Stomach (tissue), 9 donors: ENCODE results near the gene GOSR1. TPM values are rescaled to one million over a fixed set of nuclear protein-coding genes. Genes with fewer than 3 reads are reported as not detected.
"Not testable (repeated sequence)": the region's sequence is repeated elsewhere in the genome, so short reads cannot be mapped to it uniquely, and the experiment has no call there.

ENCODE experiments used
- DNase-seq, 2 donors: peaks; one replicate each; pipeline versions ENCODE4 v3.0.0 to v3.0.0-alpha.2; 2013 to 2019
- H3K27ac ChIP-seq, 5 donors: fragments of 200-600 bp in 4 of 5; sonication (generic) in 4 of 5; one replicate each; pipeline ENCODE4 v1.5.1; 2013 to 2019; ENCODE audit warnings: mild to moderate bottlenecking in 1 of 5, moderate library complexity in 1 of 5
- H3K27me3 ChIP-seq, 3 donors: fragments of 200-600 bp; sonication (generic); one replicate each; pipeline ENCODE4 v1.5.1; 2017 to 2019; ENCODE audit warnings: mixed run types in 1 of 3
- H3K36me3 ChIP-seq, 4 donors: fragments of 200-600 bp; sonication (generic); 1 replicate in 3 of 4; 2 replicates in 1 of 4; pipeline ENCODE4 v1.5.1; 2016 to 2019
- H3K4me1 ChIP-seq, 4 donors: fragments of 200-600 bp; sonication (generic); one replicate each; pipeline ENCODE4 v1.5.1; 2016 to 2019
- H3K4me3 ChIP-seq, 4 donors: fragments of 200-600 bp; sonication (generic) in 3 of 4; one replicate each; pipeline ENCODE4 v1.5.1; 2016 to 2019; ENCODE audit warnings: mild to moderate bottlenecking in 1 of 4
- H3K9me3 ChIP-seq, 4 donors: fragments of 200-600 bp; sonication (generic); one replicate each; pipeline ENCODE4 v1.5.1; 2016 to 2019
- EP300 ChIP-seq: sonication (generic); formaldehyde crosslinking; IDR thresholded peaks from one replicate; pipeline ENCODE4 v1.6.1; 2017; ENCODE audit warnings: antibody characterized with exemption
- POLR2A ChIP-seq, 4 donors: fragments of 450-650 bp; IDR thresholded peaks; one replicate each; pipeline ENCODE4 v1.6.1; 2016; ENCODE audit warnings: antibody characterized with exemption in 4 of 4, control low read depth in 2 of 4, mild to moderate bottlenecking in 1 of 4, moderate library complexity in 1 of 4
- POLR2AphosphoS5 ChIP-seq, 3 donors: sonication (generic); formaldehyde crosslinking; IDR thresholded peaks; one replicate each; pipeline ENCODE4 v1.6.1; 2016; ENCODE audit warnings: antibody characterized with exemption in 3 of 3
- WGBS, 5 donors: extraction: QIAGEN DNeasy Blood & Tissue Kit in 3 of 5; methylation state at CpG; one replicate each; pipeline versions ENCODE4 v1.1.5 to v1.1.7; 2013 to 2018; 5-methylcytosine and 5-hydroxymethylcytosine counted together
- intact Hi-C: fragments of 100-400 bp; cut with DNase I; formaldehyde crosslinking; loops from one replicate; pipeline ENCODE4 v1.15.1; 2023; ENCODE audit warnings: low total_unique reads
- polyA plus RNA-seq, 3 donors: library from polyadenylated mRNA; stranded (reverse); fragments of 200-250 nt; gene quantifications; one replicate each; pipeline ENCODE4 v1.2.3, GENCODE V29; 2013
- total RNA-seq, 5 donors: library from RNA; depleted of rRNA; stranded (reverse); fragments of >200 nt; gene quantifications; one replicate each; pipeline versions ENCODE4 v1.1.0 to v1.2.3, GENCODE V29; 2014 to 2016
- TF ChIP-seq, protein P1 (sequence below), 7 experiments: fragments of 450-650 bp in 4 of 7; fragments of 200-600 bp in 3 of 7; sonication (generic) in 3 of 7; IDR thresholded peaks; one replicate each; pipeline ENCODE4 v1.5.1; 2016 to 2019; ENCODE audit warnings: antibody characterized with exemption in 7 of 7, control low read depth in 2 of 7, mild to moderate bottlenecking in 1 of 7
- donor health status: healthy with polysubstance abuse.
- donor health status: Bipolar disorder and iron deficiency.
- donor health status: healthy.

Gene GOSR1
- total and polyA plus RNA-seq, 8 donors: 7.0 to 45.5 (median 13.0) TPM

DNA sequence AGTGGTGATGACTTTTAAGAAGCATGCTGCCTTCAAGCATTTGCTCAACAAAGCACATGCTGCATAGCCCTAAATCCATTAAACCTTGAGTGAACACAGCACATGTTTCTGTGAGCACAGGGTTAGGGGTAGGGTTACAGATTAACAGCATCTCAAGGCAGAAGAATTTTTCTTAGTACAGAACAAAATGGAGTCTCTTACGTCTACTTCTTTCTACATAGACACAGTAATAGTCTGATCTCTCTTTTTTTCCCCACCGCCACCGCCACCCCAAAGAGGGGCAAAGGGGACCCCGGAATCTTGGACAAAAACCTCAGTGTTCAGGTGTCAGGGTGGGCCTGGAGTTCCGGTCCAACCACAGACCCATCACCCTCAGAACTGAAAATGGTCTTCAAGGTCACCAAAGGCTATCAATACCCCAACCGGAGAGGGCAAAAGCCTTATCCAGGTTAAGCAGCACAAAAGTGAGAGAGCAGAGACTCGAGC, 86.7 kb downstream of the GOSR1 start:
- intact Hi-C loops, H3K27ac ChIP-seq, H3K9me3 ChIP-seq, H3K4me1 ChIP-seq, H3K4me3 ChIP-seq, H3K36me3 ChIP-seq: not testable (repeated sequence)
- peak in 1 of 2 donors; percentile 4 for DNase-seq
- peaks cover 0 to 28% (median 0%) of the 10 kb centered on the region in 3 donors for H3K27me3 ChIP-seq
- 58 to 71% (median 64%) methylated on average over 7 of the region's 7 CpGs for WGBS, 5 donors

GRCh38 chr17:30564422-30565072, 87.3 kb downstream of the GOSR1 start:
- H3K9me3 ChIP-seq, H3K27ac ChIP-seq, H3K4me1 ChIP-seq, H3K4me3 ChIP-seq, intact Hi-C loops, H3K36me3 ChIP-seq: not testable (repeated sequence)
- 26 to 46% (median 40%) methylated on average over 11 to 13 of the region's 13 CpGs for WGBS, 5 donors
- DNase-seq: peak in 1 of 2 donors; percentile 1
- peaks cover 0 to 28% (median 0%) of the 10 kb centered on the region in 3 donors for H3K27me3 ChIP-seq

- WGBS, 5 donors: 58 to 77% (median 59%) methylated on average over 6 to 9 of the region's 9 CpGs
- TF ChIP-seq POLR2AphosphoS5 (IDR thresholded peaks at IDR 0.05) (no peak), POLR2A (IDR thresholded peaks at IDR 0.05) (no peak), EP300 (no peak)
- TF ChIP-seq, protein P1, sequence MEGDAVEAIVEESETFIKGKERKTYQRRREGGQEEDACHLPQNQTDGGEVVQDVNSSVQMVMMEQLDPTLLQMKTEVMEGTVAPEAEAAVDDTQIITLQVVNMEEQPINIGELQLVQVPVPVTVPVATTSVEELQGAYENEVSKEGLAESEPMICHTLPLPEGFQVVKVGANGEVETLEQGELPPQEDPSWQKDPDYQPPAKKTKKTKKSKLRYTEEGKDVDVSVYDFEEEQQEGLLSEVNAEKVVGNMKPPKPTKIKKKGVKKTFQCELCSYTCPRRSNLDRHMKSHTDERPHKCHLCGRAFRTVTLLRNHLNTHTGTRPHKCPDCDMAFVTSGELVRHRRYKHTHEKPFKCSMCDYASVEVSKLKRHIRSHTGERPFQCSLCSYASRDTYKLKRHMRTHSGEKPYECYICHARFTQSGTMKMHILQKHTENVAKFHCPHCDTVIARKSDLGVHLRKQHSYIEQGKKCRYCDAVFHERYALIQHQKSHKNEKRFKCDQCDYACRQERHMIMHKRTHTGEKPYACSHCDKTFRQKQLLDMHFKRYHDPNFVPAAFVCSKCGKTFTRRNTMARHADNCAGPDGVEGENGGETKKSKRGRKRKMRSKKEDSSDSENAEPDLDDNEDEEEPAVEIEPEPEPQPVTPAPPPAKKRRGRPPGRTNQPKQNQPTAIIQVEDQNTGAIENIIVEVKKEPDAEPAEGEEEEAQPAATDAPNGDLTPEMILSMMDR (IDR thresholded peaks at IDR 0.05): no peak
- Histone ChIP-seq H3K4me1 (no peaks in the 10 kb centered on the region), H3K9me3 (no peaks in the 10 kb centered on the region), H3K27me3 (peaks cover 0 to 28% (median 0%) of the 10 kb centered on the region in 3 donors), H3K36me3 (no peaks in the 10 kb centered on the region), H3K27ac (no peak overlapping the region), H3K4me3 (no peak overlapping the region)
- intact Hi-C loops: no loop called here
- DNase-seq: peak in 1 of 2 donors; percentile 9
Measured at GRCh38 chr17:30565073-30565935, 88.1 kb downstream of the GOSR1 start.

DNA sequence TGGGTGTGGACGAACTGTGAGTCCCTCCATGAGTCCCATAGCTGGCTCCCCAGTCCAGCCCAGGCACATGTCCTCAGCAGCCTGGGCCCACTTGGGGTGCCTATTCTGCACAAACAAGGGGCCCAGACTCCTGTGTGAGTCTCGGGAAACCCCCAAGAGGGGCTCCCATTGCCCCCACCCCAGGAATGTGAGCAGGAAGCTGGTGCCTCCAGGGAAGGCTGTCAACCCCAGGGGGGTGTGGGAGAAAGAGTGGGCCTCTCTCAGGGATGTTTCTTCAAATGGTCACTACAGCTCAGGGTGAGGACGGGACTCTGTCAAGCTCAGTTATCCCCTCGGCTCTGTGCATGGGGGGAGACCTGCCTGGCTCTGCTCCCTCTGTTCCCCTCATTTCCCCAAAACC, 88.9 kb downstream of the GOSR1 start:
- H3K27ac ChIP-seq, H3K9me3 ChIP-seq, intact Hi-C loops, H3K36me3 ChIP-seq, H3K4me1 ChIP-seq, H3K4me3 ChIP-seq: not testable (repeated sequence)
- 40 to 59% (median 50%) methylated on average over 1 to 4 of the region's 4 CpGs; no CpG with 5 or more reads in 1 of the 5 donors for WGBS, 5 donors
- DNase-seq: peak in 1 of 2 donors; percentile 10
- H3K27me3 ChIP-seq: peaks cover 0 to 32% (median 0%) of the 10 kb centered on the region in 3 donors

DNA sequence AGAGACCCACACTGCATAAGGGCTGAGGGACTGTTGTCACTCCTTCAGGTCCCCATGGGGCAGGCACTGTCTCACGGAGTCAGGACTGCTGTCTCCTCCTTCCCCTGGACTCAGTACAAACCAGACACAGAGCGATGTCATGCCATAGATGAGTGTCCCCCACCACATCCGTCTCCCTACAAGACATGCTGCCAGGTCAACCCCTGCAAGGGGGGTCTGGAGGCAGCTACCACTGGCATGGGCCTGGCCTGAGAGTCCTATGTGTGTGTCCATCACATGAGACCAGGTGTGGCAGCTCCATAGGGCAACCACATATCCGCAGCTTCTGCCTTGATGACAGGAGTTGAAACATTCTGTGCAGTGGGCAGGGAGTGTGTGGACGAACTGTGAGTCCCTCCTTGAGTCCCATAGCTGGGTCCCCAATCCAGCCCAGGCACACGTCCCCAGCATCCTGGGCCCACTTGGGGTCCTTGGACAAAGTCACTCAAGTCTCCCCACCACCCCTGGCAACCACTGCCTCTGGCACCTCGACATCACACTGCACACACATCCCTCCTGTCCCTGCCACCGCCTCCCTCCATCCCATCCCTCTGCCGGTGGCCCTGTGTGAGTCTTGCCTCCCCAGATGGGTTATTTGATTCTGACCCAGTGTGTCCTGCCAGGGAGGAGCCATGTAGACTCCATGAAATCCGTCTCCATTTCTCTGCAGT, 89.5 kb downstream of the GOSR1 start:
- H3K36me3 ChIP-seq, intact Hi-C loops, H3K9me3 ChIP-seq, H3K4me3 ChIP-seq, H3K4me1 ChIP-seq, H3K27ac ChIP-seq: not testable (repeated sequence)
- DNase-seq: peak in 1 of 2 donors; percentile 18
- 69 to 86% (median 80%) methylated on average over 8 to 10 of the region's 10 CpGs for WGBS, 5 donors
- peaks cover 0 to 38% (median 0%) of the 10 kb centered on the region in 3 donors for H3K27me3 ChIP-seq
